ENCODE measurements around the gene SHOC2. TPM values are rescaled to one million over a fixed set of nuclear protein-coding genes. Genes with fewer than 3 reads are reported as not detected.

The SHOC2 gene
- total and polyA plus RNA-seq, 9 of the 15 experiments (the other 6 are each of a cell fraction or from before 2014, with no cell fraction given), result 9.2 to 17.5 (median 14.9) TPM

GRCh38 chr10:110993024-110993693 lies 73.8 kb downstream of the SHOC2 start:
- H3K9me3 ChIP-seq (replicated peaks; ENCODE audit: control insufficient read depth, insufficient read depth, low read depth, low read length), result no peaks in the 10 kb centered on the region
- no peak overlapping the region for H2AFZ ChIP-seq (ENCODE audit: low read depth, low read length)
- H3K9me1 ChIP-seq (ENCODE audit: control insufficient read depth, insufficient read depth, low read length), result no peaks in the 10 kb centered on the region
- H3K79me2 ChIP-seq (ENCODE audit: control insufficient read depth, insufficient read depth, low read length), result no peaks in the 10 kb centered on the region; the same call in 2 of the 3 replicates
- no peak overlapping the region for H3K9ac ChIP-seq (ENCODE audit: insufficient read depth in 1 of 2, low read depth in 2 of 2, low read length in 2 of 2)
- 84% methylated on average over 4 of the region's 4 CpGs for WGBS (ENCODE audit: insufficient coverage, low coverage, missing lambda C conversion rate)
- intact Hi-C loops (cut with micrococcal nuclease) (no loop called here), in situ Hi-C loops (cut with MboI) (no loop called here)
- peaks cover 4% of the 10 kb centered on the region; the same call in 1 of the 3 replicates for H3K36me3 ChIP-seq (ENCODE audit: control insufficient read depth, insufficient read depth, low read length)
- H4K20me1 ChIP-seq (replicated peaks; ENCODE audit: control insufficient read depth, insufficient read depth, low read length), result no peaks in the 10 kb centered on the region
- TF ChIP-seq ZNF695 (CRISPR knock-in tag; IDR thresholded peaks at IDR 0.05) (no peak), ZBTB34 (CRISPR knock-in tag; IDR thresholded peaks at IDR 0.05) (no peak), SNIP1 (IDR thresholded peaks at IDR 0.05; ENCODE audit: low read depth) (no peak), TAF1 (IDR thresholded peaks at IDR 0.05; ENCODE audit: control insufficient read depth, extremely low read depth, insufficient read depth, low read length, severe bottlenecking) (no peak), PHTF2 (CRISPR knock-in tag; IDR thresholded peaks at IDR 0.05) (no peak), POU5F1 (IDR thresholded peaks at IDR 0.05; ENCODE audit: borderline replicate concordance, low read depth, low read length, partially characterized antibody) (no peak), CTCFL (IDR thresholded peaks at IDR 0.05; ENCODE audit: borderline replicate concordance, insufficient read depth, low read depth, low read length, poor library complexity, severe bottlenecking) (no peak), SETDB1 (IDR thresholded peaks at IDR 0.05; ENCODE audit: low read length) (no peak), HNRNPUL1 (IDR thresholded peaks at IDR 0.05; ENCODE audit: low read length) (no peak), USF2 (CRISPR knock-in tag; IDR thresholded peaks at IDR 0.05) (no peak)
- TF ChIP-seq, protein P1, sequence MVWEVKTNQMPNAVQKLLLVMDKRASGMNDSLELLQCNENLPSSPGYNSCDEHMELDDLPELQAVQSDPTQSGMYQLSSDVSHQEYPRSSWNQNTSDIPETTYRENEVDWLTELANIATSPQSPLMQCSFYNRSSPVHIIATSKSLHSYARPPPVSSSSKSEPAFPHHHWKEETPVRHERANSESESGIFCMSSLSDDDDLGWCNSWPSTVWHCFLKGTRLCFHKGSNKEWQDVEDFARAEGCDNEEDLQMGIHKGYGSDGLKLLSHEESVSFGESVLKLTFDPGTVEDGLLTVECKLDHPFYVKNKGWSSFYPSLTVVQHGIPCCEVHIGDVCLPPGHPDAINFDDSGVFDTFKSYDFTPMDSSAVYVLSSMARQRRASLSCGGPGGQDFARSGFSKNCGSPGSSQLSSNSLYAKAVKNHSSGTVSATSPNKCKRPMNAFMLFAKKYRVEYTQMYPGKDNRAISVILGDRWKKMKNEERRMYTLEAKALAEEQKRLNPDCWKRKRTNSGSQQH (CRISPR knock-in tag; IDR thresholded peaks at IDR 0.05), result no peak
- TF ChIP-seq, protein P2, sequence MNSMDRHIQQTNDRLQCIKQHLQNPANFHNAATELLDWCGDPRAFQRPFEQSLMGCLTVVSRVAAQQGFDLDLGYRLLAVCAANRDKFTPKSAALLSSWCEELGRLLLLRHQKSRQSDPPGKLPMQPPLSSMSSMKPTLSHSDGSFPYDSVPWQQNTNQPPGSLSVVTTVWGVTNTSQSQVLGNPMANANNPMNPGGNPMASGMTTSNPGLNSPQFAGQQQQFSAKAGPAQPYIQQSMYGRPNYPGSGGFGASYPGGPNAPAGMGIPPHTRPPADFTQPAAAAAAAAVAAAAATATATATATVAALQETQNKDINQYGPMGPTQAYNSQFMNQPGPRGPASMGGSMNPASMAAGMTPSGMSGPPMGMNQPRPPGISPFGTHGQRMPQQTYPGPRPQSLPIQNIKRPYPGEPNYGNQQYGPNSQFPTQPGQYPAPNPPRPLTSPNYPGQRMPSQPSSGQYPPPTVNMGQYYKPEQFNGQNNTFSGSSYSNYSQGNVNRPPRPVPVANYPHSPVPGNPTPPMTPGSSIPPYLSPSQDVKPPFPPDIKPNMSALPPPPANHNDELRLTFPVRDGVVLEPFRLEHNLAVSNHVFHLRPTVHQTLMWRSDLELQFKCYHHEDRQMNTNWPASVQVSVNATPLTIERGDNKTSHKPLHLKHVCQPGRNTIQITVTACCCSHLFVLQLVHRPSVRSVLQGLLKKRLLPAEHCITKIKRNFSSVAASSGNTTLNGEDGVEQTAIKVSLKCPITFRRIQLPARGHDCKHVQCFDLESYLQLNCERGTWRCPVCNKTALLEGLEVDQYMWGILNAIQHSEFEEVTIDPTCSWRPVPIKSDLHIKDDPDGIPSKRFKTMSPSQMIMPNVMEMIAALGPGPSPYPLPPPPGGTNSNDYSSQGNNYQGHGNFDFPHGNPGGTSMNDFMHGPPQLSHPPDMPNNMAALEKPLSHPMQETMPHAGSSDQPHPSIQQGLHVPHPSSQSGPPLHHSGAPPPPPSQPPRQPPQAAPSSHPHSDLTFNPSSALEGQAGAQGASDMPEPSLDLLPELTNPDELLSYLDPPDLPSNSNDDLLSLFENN (IDR thresholded peaks at IDR 0.05; ENCODE audit: low read depth in 2 of 2, low read length in 2 of 2), result no peak
- no TSS peak for BruUV-seq (replicated peaks)
- DNase-seq (ENCODE audit: extremely low read depth in 1 of 4, low spot score in 3 of 4), result no peak
- ChIA-PET POLR2A (no interaction called here), CTCF (ENCODE audit: low intra/inter-chr PET ratio) (no interaction called here)
- no peak overlapping the region for H3K4me3 ChIP-seq
- no peak overlapping the region for H3K4me2 ChIP-seq (ENCODE audit: insufficient read depth, low read length)
- peak; percentile 19 for FAIRE-seq
- H3K4me1 ChIP-seq (replicated peaks in 1 of 2; ENCODE audit: control insufficient read depth in 2 of 2, insufficient read depth in 2 of 2, low read length in 2 of 2), result no peaks in the 10 kb centered on the region
- no peak for ATAC-seq
- H3K27me3 ChIP-seq (ENCODE audit: control insufficient read depth in 2 of 2, insufficient read depth in 2 of 2, low read length in 2 of 2), result no peaks in the 10 kb centered on the region
- no peak overlapping the region for H3K27ac ChIP-seq (ENCODE audit: extremely low read depth, low read depth, low read length)

Data from K562 (cell line).